Osteoblast (primary cell): ENCODE data around the gene DEFB108B. TPM values are rescaled to one million over a fixed set of nuclear protein-coding genes. Genes with fewer than 3 reads are reported as not detected.
"Not testable (repeated sequence)": the region's sequence is repeated elsewhere in the genome, so short reads cannot be mapped to it uniquely, and the experiment has no call there.

ENCODE experiments used
- DNase-seq: peaks from one replicate; pipeline ENCODE4 v3.0.0; 2011; ENCODE audit warnings: low spot score, mixed read lengths; ENCODE audit not compliant: insufficient read length; ENCODE audit errors: missing footprints
- H2AFZ ChIP-seq: 2 replicates; pipeline ENCODE4 v1.6.0; 2011; ENCODE audit warnings: mild to moderate bottlenecking, low read length
- H3K27ac ChIP-seq: 2 replicates; pipeline ENCODE4 v1.5.1; 2011; ENCODE audit warnings: mild to moderate bottlenecking, low read depth, low read length, moderate library complexity
- H3K27me3 ChIP-seq: 2 replicates; pipeline ENCODE4 v1.6.0; 2012; ENCODE audit warnings: mild to moderate bottlenecking, control low read depth, inconsistent platforms, low read length, moderate library complexity; ENCODE audit not compliant: insufficient read depth
- H3K36me3 ChIP-seq: 2 replicates; pipeline ENCODE4 v1.5.1; 2011; ENCODE audit warnings: mild to moderate bottlenecking, low read length, control low read depth, moderate library complexity; ENCODE audit not compliant: insufficient read depth
- H3K4me1 ChIP-seq: 2 replicates; pipeline ENCODE4 v1.5.1; 2011; ENCODE audit warnings: mild to moderate bottlenecking, low read length, control low read depth, moderate library complexity; ENCODE audit not compliant: insufficient read depth
- H3K4me2 ChIP-seq: 2 replicates; pipeline ENCODE4 v1.6.0; 2011; ENCODE audit warnings: mild to moderate bottlenecking, low read length; ENCODE audit not compliant: insufficient read depth
- H3K4me3 ChIP-seq: fragments of 200-600 bp; sonication (generic); 3 replicates; pipeline ENCODE4 v1.5.1; 2012; ENCODE audit warnings: mild to moderate bottlenecking, low read length, inconsistent platforms; ENCODE audit not compliant: insufficient read depth
- H3K79me2 ChIP-seq: 2 replicates; pipeline ENCODE4 v1.6.0; 2012; ENCODE audit warnings: mild to moderate bottlenecking, low read length, control low read depth, inconsistent platforms; ENCODE audit not compliant: insufficient read depth
- H3K9me3 ChIP-seq: 2 replicates; pipeline ENCODE4 v1.5.1; 2011; ENCODE audit warnings: low read depth, low read length, control low read depth
- H4K20me1 ChIP-seq: 2 replicates; pipeline ENCODE4 v1.6.0; 2012; ENCODE audit warnings: mild to moderate bottlenecking, low read length, control low read depth; ENCODE audit not compliant: insufficient read depth
- CTCF ChIP-seq: IDR thresholded peaks from 2 replicates; pipeline ENCODE4 v1.5.1; 2011; ENCODE audit warnings: mild to moderate bottlenecking, low read depth, low read length, moderate library complexity; ENCODE audit errors: extremely low read depth
- total RNA-seq: library from RNA; depleted of rRNA; stranded (reverse); fragments of >200 nt; gene quantifications from 2 replicates; pipeline ENCODE4 v1.2.3, GENCODE V29; 2012

Gene DEFB108B, protein sequence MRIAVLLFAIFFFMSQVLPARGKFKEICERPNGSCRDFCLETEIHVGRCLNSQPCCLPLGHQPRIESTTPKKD
- total RNA-seq, result not detected in 2 replicates

- not testable (repeated sequence) for H3K36me3 ChIP-seq, H3K4me3 ChIP-seq, H3K9me3 ChIP-seq, H3K27me3 ChIP-seq, H3K79me2 ChIP-seq, H2AFZ ChIP-seq, DNase-seq, H3K4me2 ChIP-seq, H3K4me1 ChIP-seq, H4K20me1 ChIP-seq, H3K27ac ChIP-seq
Measured at GRCh38 chr11:71832811-71833210, at the start of gene DEFB108B. Gene DEFB108B (plus strand): TSS chr11:71833200. CDS start chr11:71833200, 0 bp downstream.

GRCh38 chr11:71786114-71786847 is 46.7 kb upstream of the DEFB108B start:
- DNase-seq, result peak; percentile 89
- not testable (repeated sequence) for H3K27me3 ChIP-seq, H4K20me1 ChIP-seq, H3K79me2 ChIP-seq, H3K27ac ChIP-seq, H3K9me3 ChIP-seq, H3K36me3 ChIP-seq
- peak overlapping the region; percentile 85 for H2AFZ ChIP-seq
- H3K4me2 ChIP-seq, result peak overlapping the region; percentile 77
- H3K4me3 ChIP-seq, result peak overlapping the region; percentile 77
- H3K4me1 ChIP-seq, result peaks cover 18% of the 10 kb centered on the region

DNA sequence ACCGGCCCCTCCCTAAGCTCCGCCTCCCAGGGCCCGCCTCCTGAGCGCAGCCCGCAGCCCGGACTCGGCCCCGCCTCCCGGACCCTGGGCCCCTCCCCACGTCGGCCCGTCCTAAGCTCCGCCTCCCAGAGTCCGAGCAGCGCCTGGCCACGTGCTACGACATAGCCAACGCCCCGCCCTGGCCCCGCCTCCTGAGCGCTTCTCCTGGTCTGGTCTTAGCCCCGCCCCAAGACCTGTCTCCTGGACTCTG is 46.2 kb upstream of the DEFB108B start:
- peak; percentile 93 for DNase-seq
- peak overlapping the region; percentile 88 for H3K4me2 ChIP-seq
- not testable (repeated sequence) for H3K79me2 ChIP-seq, H3K27me3 ChIP-seq, H3K27ac ChIP-seq, H3K36me3 ChIP-seq, H4K20me1 ChIP-seq, H2AFZ ChIP-seq, H3K9me3 ChIP-seq
- peak overlapping the region; percentile 79 for H3K4me3 ChIP-seq
- peaks cover 18% of the 10 kb centered on the region for H3K4me1 ChIP-seq

GRCh38 chr11:71787098-71787823 is 45.7 kb upstream of the DEFB108B start:
- Histone ChIP-seq H3K27ac (peak overlapping the region; percentile 77), H3K79me2 (no peaks in the 10 kb centered on the region), H2AFZ (peak overlapping the region; percentile 70), H3K4me1 (peaks cover 18% of the 10 kb centered on the region), H3K9me3 (no peaks in the 10 kb centered on the region), H3K36me3 (no peaks in the 10 kb centered on the region), H3K4me3 (peak overlapping the region; percentile 79), H3K4me2 (peak overlapping the region; percentile 88), H4K20me1 (no peaks in the 10 kb centered on the region), H3K27me3 (no peaks in the 10 kb centered on the region)
- DNase-seq, result peak; percentile 88
- TF ChIP-seq CTCF, result no peak

- not testable (repeated sequence) for H3K9me3 ChIP-seq, DNase-seq, H3K79me2 ChIP-seq, H3K27me3 ChIP-seq, H4K20me1 ChIP-seq, H3K36me3 ChIP-seq
- Histone ChIP-seq H3K27ac (peak overlapping the region; percentile 77), H3K4me1 (peaks cover 18% of the 10 kb centered on the region), H3K4me2 (peak overlapping the region; percentile 88), H2AFZ (peak overlapping the region; percentile 70), H3K4me3 (peak overlapping the region; percentile 79)
Measured at GRCh38 chr11:71787824-71788454, 45.1 kb upstream of the DEFB108B start.

DNA sequence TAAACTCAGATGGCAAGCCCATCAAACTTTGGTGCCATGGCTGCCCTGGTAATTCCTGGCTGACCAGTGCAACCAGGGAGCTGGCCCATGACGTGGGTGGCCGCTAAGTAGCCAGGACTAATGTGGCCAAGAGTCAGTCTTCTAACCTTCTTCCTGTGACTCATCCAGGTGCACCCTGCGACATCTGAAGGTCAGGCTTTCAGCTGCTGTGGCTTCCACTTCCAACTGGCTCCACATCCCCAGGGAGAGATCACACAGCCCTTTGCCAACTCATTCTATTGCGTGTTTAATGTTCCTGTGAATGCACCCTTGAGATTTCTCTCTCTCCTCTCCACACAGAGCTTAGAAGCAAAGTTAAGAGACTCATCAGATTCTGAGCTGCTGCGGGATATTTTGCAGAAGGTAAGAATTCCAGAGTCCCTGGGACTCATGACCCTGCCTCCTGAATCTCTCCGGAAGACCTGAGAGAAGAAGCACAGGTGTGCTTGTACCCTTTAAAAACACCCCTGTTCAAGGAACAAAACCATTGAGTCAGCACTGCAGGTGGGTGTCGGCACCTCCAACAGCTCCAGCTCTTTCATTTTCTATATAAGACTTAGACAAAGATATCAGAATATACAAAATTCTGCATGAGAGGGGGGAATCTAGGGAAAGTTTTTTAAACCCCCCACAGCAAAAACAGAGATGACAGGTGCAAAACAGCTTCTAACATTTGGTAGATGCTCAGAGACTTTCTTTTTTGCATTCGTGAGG is 43.4 kb upstream of the DEFB108B start:
- not testable (repeated sequence) for H2AFZ ChIP-seq, H3K27me3 ChIP-seq, H3K9me3 ChIP-seq, H3K4me3 ChIP-seq, H3K79me2 ChIP-seq, H3K4me2 ChIP-seq, H3K36me3 ChIP-seq, H4K20me1 ChIP-seq
- H3K27ac ChIP-seq, result peak overlapping the region; percentile 77
- peak; percentile 71 for DNase-seq
- peaks cover 23% of the 10 kb centered on the region for H3K4me1 ChIP-seq

- H2AFZ ChIP-seq, H3K36me3 ChIP-seq, H3K4me2 ChIP-seq, H3K79me2 ChIP-seq, H3K4me3 ChIP-seq, H3K27ac ChIP-seq, H4K20me1 ChIP-seq, H3K9me3 ChIP-seq, H3K27me3 ChIP-seq, DNase-seq: not testable (repeated sequence)
- H3K4me1 ChIP-seq, result peaks cover 25% of the 10 kb centered on the region
Measured at GRCh38 chr11:71791111-71791510, 41.9 kb upstream of the DEFB108B start.
